ENCODE measurements around the gene TRPM3. TPM values are rescaled to one million over a fixed set of nuclear protein-coding genes. Genes with fewer than 3 reads are reported as not detected.

Gene TRPM3
- polyA plus RNA-seq, 2 of the 4 experiments (the other 2 are of a cell fraction) = not detected

- CTCF ChIA-PET = no interaction called here
- Histone ChIP-seq H3K4me3 (no peak overlapping the region), H3K27ac (no peak overlapping the region), H3K4me2 (no peak overlapping the region), H3K4me1 (no peaks in the 10 kb centered on the region), H3K9me3 (no peaks in the 10 kb centered on the region)
- DNase-seq (ENCODE audit: low read depth in 1 of 2, low spot score in 1 of 2) (no peak), ATAC-seq (no peak), FAIRE-seq (no peak)
- WGBS (ENCODE audit: missing lambda C conversion rate) = under 1% methylated on average over 3 of the region's 3 CpGs
- TF ChIP-seq BHLHE40 (IDR thresholded peaks at IDR 0.05; ENCODE audit: low read depth, low read length) = no peak
- TF ChIP-seq, protein P1, sequence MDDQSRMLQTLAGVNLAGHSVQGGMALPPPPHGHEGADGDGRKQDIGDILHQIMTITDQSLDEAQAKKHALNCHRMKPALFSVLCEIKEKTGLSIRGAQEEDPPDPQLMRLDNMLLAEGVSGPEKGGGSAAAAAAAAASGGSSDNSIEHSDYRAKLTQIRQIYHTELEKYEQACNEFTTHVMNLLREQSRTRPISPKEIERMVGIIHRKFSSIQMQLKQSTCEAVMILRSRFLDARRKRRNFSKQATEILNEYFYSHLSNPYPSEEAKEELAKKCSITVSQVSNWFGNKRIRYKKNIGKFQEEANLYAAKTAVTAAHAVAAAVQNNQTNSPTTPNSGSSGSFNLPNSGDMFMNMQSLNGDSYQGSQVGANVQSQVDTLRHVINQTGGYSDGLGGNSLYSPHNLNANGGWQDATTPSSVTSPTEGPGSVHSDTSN (IDR thresholded peaks at IDR 0.05) = no peak
- TF ChIP-seq HES2 (IDR thresholded peaks at IDR 0.05) = no peak
- TF ChIP-seq FOSL2 (IDR thresholded peaks at IDR 0.05) = no peak
- TF ChIP-seq FOSL2 (CRISPR knock-in tag; IDR thresholded peaks at IDR 0.05) = no peak
- POLR2A ChIA-PET = no interaction called here
Measured at GRCh38 chr9:71010258-71010657, 111.2 kb downstream of the TRPM3 start.

DNA sequence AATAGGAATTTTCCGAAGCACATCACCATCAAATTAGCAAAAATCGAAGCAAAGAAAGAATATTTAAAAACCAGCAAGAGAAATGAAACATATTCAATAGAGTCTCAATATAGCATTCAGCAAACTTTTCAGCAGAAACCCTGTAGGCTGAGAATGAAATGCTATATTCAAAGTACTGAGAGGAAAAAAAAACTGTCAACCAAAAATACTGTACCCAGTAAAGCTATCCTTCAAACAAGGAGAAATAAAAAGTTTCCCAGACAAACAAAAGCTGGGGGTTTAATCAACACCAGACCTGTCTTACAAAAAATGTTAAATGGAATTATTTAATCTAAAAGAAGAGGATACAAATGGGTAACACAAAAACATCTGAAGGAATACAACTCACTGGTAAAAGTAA, 116.0 kb downstream of the TRPM3 start:
- TF ChIP-seq FOXS1 (CRISPR knock-in tag; IDR thresholded peaks at IDR 0.05) (no peak), ZC3H11A (IDR thresholded peaks at IDR 0.05) (no peak), TFCP2L1 (CRISPR knock-in tag; IDR thresholded peaks at IDR 0.05) (no peak)
- no peak for ATAC-seq
- ChIA-PET CTCF (interaction anchor here (0.6 to 0.8 kb wide), 2 partner anchors 1787 to 1993 kb away, joined by 3 read pairs; no protein-coding TSS in a partner anchor), POLR2A (no interaction called here)
- Histone ChIP-seq H3K27ac (no peak overlapping the region), H3K9me3 (no peaks in the 10 kb centered on the region; the same call in 2 of the 3 replicates), H3K4me2 (no peak overlapping the region), H3K4me3 (no peak overlapping the region), H3K4me1 (no peaks in the 10 kb centered on the region)
- 2% methylated on average over 2 of the region's 2 CpGs for WGBS (ENCODE audit: missing lambda C conversion rate)
- no peak for FAIRE-seq
- DNase-seq (ENCODE audit: low read depth in 1 of 2, low spot score in 1 of 2) = no peak

DNA sequence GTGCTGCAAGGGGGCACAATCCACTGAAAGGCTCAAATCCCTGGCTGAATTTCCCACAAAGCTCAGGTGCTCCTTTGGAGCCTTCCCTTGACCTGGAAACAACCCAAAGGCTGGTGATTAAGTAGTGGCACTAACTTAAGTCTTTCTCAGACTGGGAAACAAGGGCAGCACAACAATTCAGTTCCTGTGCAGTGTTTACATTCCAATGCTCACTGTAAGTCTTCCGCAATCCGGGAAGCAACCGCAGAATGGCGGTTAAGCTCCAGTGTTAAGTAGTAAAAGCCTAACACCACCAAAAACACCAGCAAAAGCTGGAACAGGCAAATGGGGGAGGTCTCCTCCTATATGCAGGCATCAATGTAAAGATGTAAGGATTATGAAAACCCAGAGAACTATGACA, 117.2 kb downstream of the TRPM3 start:
- TF ChIP-seq HES2 (IDR thresholded peaks at IDR 0.05) (no peak), HEYL (CRISPR knock-in tag; IDR thresholded peaks at IDR 0.05) (no peak), HDAC2 (IDR thresholded peaks at IDR 0.05) (no peak), TFCP2L1 (CRISPR knock-in tag; IDR thresholded peaks at IDR 0.05) (no peak), BCL3 (IDR thresholded peaks at IDR 0.05) (no peak)
- no peak overlapping the region for H3K4me2 ChIP-seq
- no peak overlapping the region for H3K4me3 ChIP-seq
- DNase-seq (ENCODE audit: low read depth in 1 of 2, low spot score in 1 of 2) (no peak), ATAC-seq (no peak), FAIRE-seq (no peak)
- ChIA-PET CTCF (interaction anchor here (0.7 to 1.2 kb wide), 2 partner anchors 10 to 230 kb away, joined by 3 read pairs; no protein-coding TSS in a partner anchor), POLR2A (no interaction called here)
- 53% methylated on average over 4 of the region's 4 CpGs for WGBS (ENCODE audit: missing lambda C conversion rate)
- no peak overlapping the region for H3K27ac ChIP-seq
- H3K4me1 ChIP-seq = no peaks in the 10 kb centered on the region
- no peaks in the 10 kb centered on the region; the same call in 2 of the 3 replicates for H3K9me3 ChIP-seq

DNA sequence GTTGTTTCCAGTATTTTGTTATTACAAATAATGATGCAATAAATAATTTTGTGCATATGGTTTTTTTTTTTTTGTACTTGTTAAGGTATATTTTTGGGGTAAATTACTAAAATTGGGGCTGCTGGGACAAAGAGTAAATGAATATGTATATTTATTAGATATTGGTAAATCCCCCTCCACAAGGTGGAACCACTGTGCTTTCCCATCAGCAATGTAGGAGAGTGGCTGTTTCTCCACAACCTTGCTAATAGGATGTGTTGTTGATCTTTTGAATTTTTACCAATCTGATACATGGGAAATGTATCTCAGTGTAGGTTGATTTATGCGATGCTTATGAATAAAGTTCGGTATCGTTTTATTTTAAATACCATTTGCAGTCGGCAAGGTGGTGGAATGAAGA, 118.1 kb downstream of the TRPM3 start:
- ChIA-PET POLR2A (no interaction called here), CTCF (interaction anchor here (1.2 kb wide), 1 partner anchor 9 kb away, joined by 3 read pairs; no protein-coding TSS in a partner anchor)
- H3K4me2 ChIP-seq = no peak overlapping the region
- H3K4me1 ChIP-seq = no peaks in the 10 kb centered on the region
- no peak for DNase-seq (ENCODE audit: low read depth in 1 of 2, low spot score in 1 of 2)
- H3K27ac ChIP-seq = no peak overlapping the region
- FAIRE-seq = no peak
- 69% methylated on average over 4 of the region's 4 CpGs for WGBS (ENCODE audit: missing lambda C conversion rate)
- no peak for ATAC-seq
- H3K4me3 ChIP-seq = no peak overlapping the region
- TF ChIP-seq, protein P2, sequence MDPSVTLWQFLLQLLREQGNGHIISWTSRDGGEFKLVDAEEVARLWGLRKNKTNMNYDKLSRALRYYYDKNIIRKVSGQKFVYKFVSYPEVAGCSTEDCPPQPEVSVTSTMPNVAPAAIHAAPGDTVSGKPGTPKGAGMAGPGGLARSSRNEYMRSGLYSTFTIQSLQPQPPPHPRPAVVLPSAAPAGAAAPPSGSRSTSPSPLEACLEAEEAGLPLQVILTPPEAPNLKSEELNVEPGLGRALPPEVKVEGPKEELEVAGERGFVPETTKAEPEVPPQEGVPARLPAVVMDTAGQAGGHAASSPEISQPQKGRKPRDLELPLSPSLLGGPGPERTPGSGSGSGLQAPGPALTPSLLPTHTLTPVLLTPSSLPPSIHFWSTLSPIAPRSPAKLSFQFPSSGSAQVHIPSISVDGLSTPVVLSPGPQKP (IDR thresholded peaks at IDR 0.05; ENCODE audit: low read depth, low read length) = no peak
- no peak for TF ChIP-seq NPAS2 (CRISPR knock-in tag; IDR thresholded peaks at IDR 0.05; ENCODE audit: borderline replicate concordance)
- no peak for TF ChIP-seq CHD4 (IDR thresholded peaks at IDR 0.05; ENCODE audit: borderline replicate concordance)
- TF ChIP-seq NFE2L2 (conservative IDR thresholded peaks at IDR 0.05; ENCODE audit: low read length) = no peak
- no peak for TF ChIP-seq JUNB (IDR thresholded peaks at IDR 0.05)
- TF ChIP-seq CEBPB (IDR thresholded peaks at IDR 0.05) = no peak
- no peak for TF ChIP-seq ESRRA (IDR thresholded peaks at IDR 0.05; ENCODE audit: borderline replicate concordance, low read length)
- TF ChIP-seq CBX2 (IDR thresholded peaks at IDR 0.05; ENCODE audit: borderline replicate concordance, low read depth) = no peak
- no peak for TF ChIP-seq CBX8 (IDR thresholded peaks at IDR 0.05)
- TF ChIP-seq POLR2AphosphoS2 (conservative IDR thresholded peaks at IDR 0.05; ENCODE audit: low read length) = no peak
- TF ChIP-seq USF2 (IDR thresholded peaks at IDR 0.05) = no peak
- H3K9me3 ChIP-seq = no peaks in the 10 kb centered on the region; the same call in 2 of the 3 replicates

All from A549 (cell line).